PC-3 (cell line): ENCODE data around the gene TNFSF15. TPM values are rescaled to one million over a fixed set of nuclear protein-coding genes. Genes with fewer than 3 reads are reported as not detected.
A peak's percentile ranks its signal among the peaks of the same experiment; 100 is the strongest.

Source experiments
- ATAC-seq: fragments of 200-7000 bp; cut with Tn5 transposase; 2 replicates; pipeline ENCODE4 v1.9.1; 2020; ENCODE audit warnings: mild to moderate bottlenecking, moderate library complexity
- BruUV-seq: library from RNA; stranded (reverse); fragments of 400-500 nt; replicated peaks from 2 replicates; lab custom pipeline; 2021; lab: Mats Ljungman, UMichigan
- CTCF ChIA-PET: fragments of 300-600 bp; sonication (Branson Sonifier 250); formaldehyde crosslinking; loops from one replicate; lab custom pipeline; 2022; ENCODE audit warnings: antibody characterized with exemption; lab: Charles Lee
- POLR2A ChIA-PET: fragments of 300-600 bp; sonication (Branson Sonifier 250); formaldehyde crosslinking; loops from one replicate; lab custom pipeline; 2022; ENCODE audit warnings: antibody characterized with exemption; ENCODE audit not compliant: unreplicated experiment; lab: Charles Lee
- DNase-seq: peaks from one replicate; pipeline ENCODE4 v3.0.0-alpha.2; 2015
- H2AFZ ChIP-seq: fragments of 300-600 bp; sonication (generic); 2 replicates; pipeline ENCODE4 v1.6.0; 2016; ENCODE audit warnings: antibody characterized with exemption, low read length
- H3F3A ChIP-seq: fragments of 300-600 bp; sonication (generic); one replicate; pipeline ENCODE4 v1.6.0; 2017; ENCODE audit warnings: antibody characterized with exemption, low read length, control low read depth, mild to moderate bottlenecking; ENCODE audit not compliant: unreplicated experiment
- H3K27ac ChIP-seq: fragments of 300-600 bp; sonication (generic); 2 replicates; pipeline ENCODE4 v1.5.1; 2016; ENCODE audit warnings: mild to moderate bottlenecking, low read length
- H3K27me3 ChIP-seq: fragments of 300-600 bp; sonication (generic); 2 replicates; pipeline ENCODE4 v1.6.1; 2016; ENCODE audit warnings: low read length, mixed read lengths
- H3K36me3 ChIP-seq: fragments of 300-600 bp; sonication (generic); 2 replicates; pipeline ENCODE4 v1.6.1; 2016; ENCODE audit warnings: low read depth, mixed run types, low read length, mixed read lengths
- H3K4me1 ChIP-seq: fragments of 300-600 bp; sonication (generic); 2 replicates; pipeline ENCODE4 v1.5.1; 2016; ENCODE audit warnings: low read length; ENCODE audit not compliant: insufficient read depth
- H3K4me2 ChIP-seq: fragments of 300-600 bp; sonication (generic); 2 replicates; pipeline ENCODE4 v1.6.0; 2016; ENCODE audit warnings: low read length
- H3K4me3 ChIP-seq: fragments of 300-600 bp; sonication (generic); 2 replicates; pipeline ENCODE4 v1.5.1; 2016; ENCODE audit warnings: mild to moderate bottlenecking, low read length, mixed read lengths
- H3K79me2 ChIP-seq: fragments of 300-600 bp; sonication (generic); 2 replicates; pipeline ENCODE4 v1.6.1; 2017; ENCODE audit warnings: low read length, mixed read lengths
- H3K9ac ChIP-seq: fragments of 300-600 bp; sonication (generic); 2 replicates; pipeline ENCODE4 v1.6.0; 2016; ENCODE audit warnings: mild to moderate bottlenecking, low read length
- H3K9me2 ChIP-seq: fragments of 300-600 bp; sonication (generic); replicated peaks from 2 replicates; pipeline ENCODE4 v1.6.1; 2016; ENCODE audit warnings: mixed run types, low read length, mixed read lengths
- H3K9me3 ChIP-seq: fragments of 300-600 bp; sonication (generic); 2 replicates; pipeline ENCODE4 v1.6.1; 2016; ENCODE audit warnings: low read length, mixed read lengths
- H4K20me1 ChIP-seq: fragments of 300-600 bp; sonication (generic); 2 replicates; pipeline ENCODE4 v1.6.1; 2016; ENCODE audit warnings: low read length, mixed read lengths
- CTCF ChIP-seq: fragments of 300-600 bp; sonication (generic); conservative IDR thresholded peaks from 2 replicates; pipeline ENCODE4 v1.5.1; 2017; ENCODE audit warnings: antibody characterized with exemption, low read depth, mild to moderate bottlenecking, low read length
- EZH2 ChIP-seq: fragments of 300-600 bp; sonication (generic); IDR thresholded peaks from one replicate; pipeline ENCODE4 v1.6.1; 2017; ENCODE audit warnings: antibody characterized with exemption, mild to moderate bottlenecking, low read length; ENCODE audit not compliant: unreplicated experiment
- EZH2phosphoT487 ChIP-seq: fragments of 300-600 bp; sonication (generic); IDR thresholded peaks from 2 replicates; pipeline ENCODE4 v1.6.1; 2018; ENCODE audit warnings: mild to moderate bottlenecking, antibody characterized with exemption, low read length, borderline replicate concordance
- intact Hi-C: fragments of 100-400 bp; cut with micrococcal nuclease; formaldehyde crosslinking; loops from 2 replicates; pipeline ENCODE4 v1.9.0; 2023
- total RNA-seq: library from RNA; depleted of rRNA; stranded (reverse); fragments of >200 nt; gene quantifications from 2 replicates; pipeline ENCODE4 v1.2.3, GENCODE V29; 2014

TNFSF15 gene
- total RNA-seq, 1 experiment from 2014 or later = 2.2 TPM

- Histone ChIP-seq H3F3A (no peaks in the 10 kb centered on the region), H3K27ac (no peak overlapping the region), H4K20me1 (no peaks in the 10 kb centered on the region), H3K79me2 (no peaks in the 10 kb centered on the region), H3K9ac (no peak overlapping the region), H3K4me3 (no peak overlapping the region), H3K4me1 (peaks cover 37% of the 10 kb centered on the region), H3K4me2 (peak overlapping the region; percentile 69), H3K27me3 (no peaks in the 10 kb centered on the region), H2AFZ (no peak overlapping the region), H3K36me3 (no peaks in the 10 kb centered on the region), H3K9me3 (no peaks in the 10 kb centered on the region), H3K9me2 (no peaks in the 10 kb centered on the region)
- no TSS peak for BruUV-seq
- CTCF ChIA-PET = no interaction called here
- ATAC-seq = no peak
- intact Hi-C loops = loop anchor here (1.0 to 10.0 kb wide), 3 partner anchors 51 to 104 kb away; no protein-coding TSS in a partner anchor
- no peak for TF ChIP-seq CTCF
- no peak for TF ChIP-seq EZH2phosphoT487
- TF ChIP-seq EZH2 = no peak
- no peak for DNase-seq
- POLR2A ChIA-PET = no interaction called here
Measured at GRCh38 chr9:114803479-114804265, 2.2 kb downstream of the TNFSF15 start.

GRCh38 chr9:114799925-114800324, 5.9 kb downstream of the TNFSF15 start:
- no peaks in the 10 kb centered on the region for H3K9me2 ChIP-seq
- H3K36me3 ChIP-seq = no peaks in the 10 kb centered on the region
- CTCF ChIA-PET = no interaction called here
- H3K79me2 ChIP-seq = no peaks in the 10 kb centered on the region
- no peak overlapping the region for H3K4me3 ChIP-seq
- peaks cover 16% of the 10 kb centered on the region for H3K4me1 ChIP-seq
- H2AFZ ChIP-seq = no peak overlapping the region
- no peaks in the 10 kb centered on the region for H3F3A ChIP-seq
- no TSS peak for BruUV-seq
- no peak for DNase-seq
- no peaks in the 10 kb centered on the region for H3K9me3 ChIP-seq
- no peak overlapping the region for H3K9ac ChIP-seq
- POLR2A ChIA-PET = no interaction called here
- ATAC-seq = no peak
- TF ChIP-seq CTCF (no peak), EZH2phosphoT487 (no peak), EZH2 (no peak)
- intact Hi-C loops = loop anchor here (10.0 kb wide), 2 partner anchors 55 kb away; no protein-coding TSS in a partner anchor
- no peaks in the 10 kb centered on the region for H4K20me1 ChIP-seq
- H3K27ac ChIP-seq = no peak overlapping the region
- H3K4me2 ChIP-seq = no peak overlapping the region
- H3K27me3 ChIP-seq = no peaks in the 10 kb centered on the region

- ATAC-seq = no peak
Measured at GRCh38 chr9:114799441-114799840, 6.4 kb downstream of the TNFSF15 start.

More at GRCh38 chr9:114799441-114799840, 6.4 kb downstream of the TNFSF15 start:
- H4K20me1 ChIP-seq = no peaks in the 10 kb centered on the region
- H3K4me2 ChIP-seq = no peak overlapping the region
- DNase-seq = no peak
- H3K4me3 ChIP-seq = no peak overlapping the region
- H3K4me1 ChIP-seq = peaks cover 12% of the 10 kb centered on the region
- ChIA-PET CTCF (no interaction called here), POLR2A (no interaction called here)
- no peak overlapping the region for H3K9ac ChIP-seq
- no peak overlapping the region for H2AFZ ChIP-seq
- no peaks in the 10 kb centered on the region for H3K27me3 ChIP-seq
- no peaks in the 10 kb centered on the region for H3K9me2 ChIP-seq
- H3K27ac ChIP-seq = no peak overlapping the region
- no peaks in the 10 kb centered on the region for H3K36me3 ChIP-seq
- TF ChIP-seq EZH2 = no peak
- TF ChIP-seq EZH2phosphoT487 = no peak
- TF ChIP-seq CTCF = no peak
- H3F3A ChIP-seq = no peaks in the 10 kb centered on the region
- no TSS peak for BruUV-seq
- H3K9me3 ChIP-seq = no peaks in the 10 kb centered on the region
- H3K79me2 ChIP-seq = no peaks in the 10 kb centered on the region
- intact Hi-C loops = no loop called here
